Activated CD4-positive, alpha-beta T cell treated with anti-CD3 and anti-CD28 coated beads for 36 hours (primary cell): ENCODE results near the gene CENPB. TPM values are rescaled to one million over a fixed set of nuclear protein-coding genes. Genes with fewer than 3 reads are reported as not detected.

Experiments
- ATAC-seq: fragments of 200-7000 bp; cut with Tn5 transposase; one replicate; pipeline ENCODE4 v1.10.0; 2021; ENCODE audit warnings: mild to moderate bottlenecking, moderate library complexity
- CTCF ChIA-PET: fragments of 350-600 bp; sonication (Branson Sonifier 250); formaldehyde crosslinking; loops from one replicate; lab custom pipeline; 2021; ENCODE audit warnings: antibody characterized with exemption; lab: Charles Lee
- POLR2A ChIA-PET: fragments of 350-600 bp; sonication (Branson Sonifier 250); formaldehyde crosslinking; loops from one replicate; lab custom pipeline; 2021; ENCODE audit warnings: antibody characterized with exemption, inconsistent platforms; lab: Charles Lee
- DNase-seq: peaks from one replicate; pipeline ENCODE4 v3.0.0-alpha.2; 2020
- H3K27ac Mint-ChIP-seq: one replicate; pipeline ENCODE4 v1.8.0; 2021; ENCODE audit warnings: mixed read lengths
- H3K27me3 Mint-ChIP-seq: one replicate; pipeline ENCODE4 v1.8.0; 2021; ENCODE audit warnings: mixed read lengths
- H3K36me3 Mint-ChIP-seq: one replicate; pipeline ENCODE4 v1.8.0; 2021; ENCODE audit warnings: low read depth, mixed read lengths
- H3K4me1 Mint-ChIP-seq: one replicate; pipeline ENCODE4 v1.8.0; 2021; ENCODE audit warnings: mixed read lengths
- H3K4me3 Mint-ChIP-seq: one replicate; pipeline ENCODE4 v1.8.0; 2021; ENCODE audit warnings: mild to moderate bottlenecking, moderate library complexity, mixed read lengths
- H3K9me3 Mint-ChIP-seq: one replicate; pipeline ENCODE4 v1.8.0; 2021; ENCODE audit warnings: low read depth, mixed read lengths
- intact Hi-C, 2 experiments: fragments of 100-400 bp; cut with DNase I in 1 of 2; cut with micrococcal nuclease in 1 of 2; formaldehyde crosslinking; loops; one replicate each; pipeline versions ENCODE4 v1.14.2 to v1.15.1; 2022 to 2024; cut with DNase I, micrococcal nuclease
- total RNA-seq, 2 experiments: library from RNA; stranded (reverse); gene quantifications; one replicate each; pipeline ENCODE4 v1.2.3, GENCODE V29; 2021

The CENPB gene
- total RNA-seq, 2 experiments from 2014 or later = 46.2 to 48.3 TPM

DNA sequence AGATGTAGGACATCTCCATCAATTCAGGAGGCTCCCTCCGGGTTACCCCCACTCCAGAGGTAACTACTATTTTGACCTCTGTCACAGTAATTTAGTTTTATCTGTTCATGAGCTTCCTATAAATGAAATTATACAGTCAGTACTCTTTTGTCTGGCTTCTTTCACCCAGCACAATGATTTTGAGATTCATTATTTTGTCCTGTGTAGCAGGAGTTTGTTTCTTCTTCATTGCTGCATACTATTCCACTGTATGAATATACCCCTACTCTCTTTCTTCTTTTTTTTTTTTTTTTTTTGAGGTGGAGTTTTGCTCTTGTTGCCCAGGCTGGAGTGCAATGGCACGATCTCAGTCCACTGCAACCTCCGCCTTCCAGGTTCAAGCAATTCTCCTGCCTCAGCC is 22.0 kb upstream of the CENPB start:
- H3K4me1 Mint-ChIP-seq = peaks cover 60% of the 10 kb centered on the region
- ChIA-PET CTCF (no interaction called here), POLR2A (no interaction called here)
- no peaks in the 10 kb centered on the region for H3K27me3 Mint-ChIP-seq
- ATAC-seq (no peak), DNase-seq (no peak)
- no peak overlapping the region for H3K4me3 Mint-ChIP-seq
- no peak overlapping the region for H3K27ac Mint-ChIP-seq
- no peaks in the 10 kb centered on the region for H3K9me3 Mint-ChIP-seq
- peaks cover 28% of the 10 kb centered on the region for H3K36me3 Mint-ChIP-seq
- intact Hi-C loops = no loop called here

DNA sequence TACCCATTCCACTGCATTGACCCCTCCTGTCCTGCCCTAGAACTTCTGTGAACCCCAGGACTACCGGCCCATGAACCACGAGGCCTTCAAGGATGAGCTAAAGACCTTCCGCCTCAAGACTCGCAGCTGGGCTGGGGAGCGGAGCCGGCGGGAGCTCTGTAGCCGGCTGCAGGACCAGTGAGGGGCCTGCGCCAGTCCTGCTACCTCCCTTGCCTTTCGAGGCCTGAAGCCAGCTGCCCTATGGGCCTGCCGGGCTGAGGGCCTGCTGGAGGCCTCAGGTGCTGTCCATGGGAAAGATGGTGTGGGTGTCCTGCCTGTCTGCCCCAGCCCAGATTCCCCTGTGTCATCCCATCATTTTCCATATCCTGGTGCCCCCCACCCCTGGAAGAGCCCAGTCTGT is 18.2 kb upstream of the CENPB start:
- intact Hi-C loops = no loop called here
- POLR2A ChIA-PET = interaction anchor here (0.6 kb wide), 1 partner anchor 10 kb away, joined by 5 read pairs; no protein-coding TSS in a partner anchor
- CTCF ChIA-PET = interaction anchor here (0.7 kb wide), 2 partner anchors 17 to 51 kb away, joined by 3 read pairs; no protein-coding TSS in a partner anchor
- Mint-ChIP-seq H3K9me3 (no peaks in the 10 kb centered on the region), H3K4me1 (peaks cover 48% of the 10 kb centered on the region), H3K27me3 (no peaks in the 10 kb centered on the region), H3K36me3 (peaks cover 63% of the 10 kb centered on the region), H3K4me3 (no peak overlapping the region), H3K27ac (no peak overlapping the region)
- ATAC-seq (no peak), DNase-seq (no peak)

DNA sequence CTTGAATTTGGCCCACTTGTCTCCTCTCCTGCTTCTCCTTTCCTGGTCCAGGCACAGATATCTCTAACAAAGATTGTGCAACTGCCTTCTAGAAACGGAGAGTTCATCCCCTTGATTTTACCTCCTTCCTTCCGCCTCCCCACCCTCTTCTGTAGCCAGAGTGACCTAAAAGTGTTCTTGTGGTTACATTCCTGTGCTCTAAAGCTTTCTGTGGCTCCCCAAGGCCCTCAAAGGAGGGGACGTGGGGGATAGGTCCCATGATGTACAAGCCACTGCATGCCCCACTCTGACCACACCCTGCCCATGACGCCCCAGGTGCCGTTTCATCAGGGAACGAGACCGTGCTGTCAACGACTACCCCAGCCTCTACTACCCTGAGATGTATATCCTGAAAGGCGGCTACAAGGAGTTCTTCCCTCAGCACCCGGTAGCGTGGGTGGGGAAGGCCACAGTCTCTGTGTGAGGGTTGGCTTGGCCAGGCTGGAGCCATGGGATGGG is 17.8 kb upstream of the CENPB start:
- POLR2A ChIA-PET = interaction anchor here (0.6 kb wide), 1 partner anchor 10 kb away, joined by 5 read pairs; no protein-coding TSS in a partner anchor
- intact Hi-C loops = no loop called here
- Mint-ChIP-seq H3K27ac (no peak overlapping the region), H3K27me3 (no peaks in the 10 kb centered on the region), H3K4me1 (peaks cover 53% of the 10 kb centered on the region), H3K4me3 (no peak overlapping the region), H3K9me3 (no peaks in the 10 kb centered on the region), H3K36me3 (peaks cover 65% of the 10 kb centered on the region)
- CTCF ChIA-PET = no interaction called here
- ATAC-seq (no peak), DNase-seq (no peak)

DNA sequence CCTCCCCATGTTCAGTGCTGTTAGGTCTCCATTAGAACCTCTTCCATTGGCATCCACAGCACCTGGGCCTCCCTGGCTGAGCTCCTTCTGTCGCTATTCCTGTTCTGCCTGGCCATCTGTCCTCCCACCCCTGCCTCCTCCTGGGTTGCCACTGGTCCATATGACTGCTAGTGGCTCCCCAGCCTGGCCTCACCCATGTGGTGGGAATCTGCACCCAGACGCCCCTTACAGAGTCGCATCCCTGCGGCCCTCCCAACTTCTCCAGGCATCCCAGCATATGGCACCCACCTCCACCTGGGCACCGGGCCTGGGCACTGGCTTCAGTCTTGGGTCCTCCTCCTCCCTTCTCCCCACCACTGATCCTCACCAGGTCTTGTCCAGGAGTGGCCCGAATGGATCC is 17.3 kb upstream of the CENPB start:
- DNase-seq (no peak), ATAC-seq (no peak)
- ChIA-PET CTCF (no interaction called here), POLR2A (no interaction called here)
- Mint-ChIP-seq H3K36me3 (peaks cover 70% of the 10 kb centered on the region), H3K4me3 (no peak overlapping the region), H3K27me3 (no peaks in the 10 kb centered on the region), H3K4me1 (peaks cover 57% of the 10 kb centered on the region), H3K9me3 (no peaks in the 10 kb centered on the region), H3K27ac (no peak overlapping the region)
- intact Hi-C loops = no loop called here

DNA sequence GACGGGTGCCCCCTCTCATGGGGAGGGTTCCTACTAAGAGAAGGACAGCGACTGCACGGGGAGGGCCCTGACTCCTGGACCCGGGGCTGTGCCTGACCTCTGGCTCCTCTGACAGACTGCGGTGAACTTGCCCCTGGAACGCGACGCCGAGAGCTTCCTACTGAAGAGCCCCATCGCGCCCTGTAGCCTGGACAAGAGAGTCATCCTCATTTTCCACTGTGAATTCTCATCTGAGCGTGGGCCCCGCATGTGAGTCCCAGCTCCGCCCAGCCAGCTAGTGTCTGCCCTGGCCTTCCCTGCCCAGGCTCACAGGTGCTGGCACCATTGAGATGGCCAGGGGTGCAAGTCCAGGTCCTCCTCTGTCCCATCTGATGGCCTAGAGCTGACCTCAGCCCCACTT is 16.7 kb upstream of the CENPB start:
- Mint-ChIP-seq H3K4me3 (no peak overlapping the region), H3K4me1 (peaks cover 60% of the 10 kb centered on the region), H3K36me3 (peaks cover 75% of the 10 kb centered on the region), H3K27ac (no peak overlapping the region), H3K9me3 (no peaks in the 10 kb centered on the region), H3K27me3 (no peaks in the 10 kb centered on the region)
- intact Hi-C loops = no loop called here
- ATAC-seq (no peak), DNase-seq (no peak)
- ChIA-PET POLR2A (no interaction called here), CTCF (no interaction called here)

DNA sequence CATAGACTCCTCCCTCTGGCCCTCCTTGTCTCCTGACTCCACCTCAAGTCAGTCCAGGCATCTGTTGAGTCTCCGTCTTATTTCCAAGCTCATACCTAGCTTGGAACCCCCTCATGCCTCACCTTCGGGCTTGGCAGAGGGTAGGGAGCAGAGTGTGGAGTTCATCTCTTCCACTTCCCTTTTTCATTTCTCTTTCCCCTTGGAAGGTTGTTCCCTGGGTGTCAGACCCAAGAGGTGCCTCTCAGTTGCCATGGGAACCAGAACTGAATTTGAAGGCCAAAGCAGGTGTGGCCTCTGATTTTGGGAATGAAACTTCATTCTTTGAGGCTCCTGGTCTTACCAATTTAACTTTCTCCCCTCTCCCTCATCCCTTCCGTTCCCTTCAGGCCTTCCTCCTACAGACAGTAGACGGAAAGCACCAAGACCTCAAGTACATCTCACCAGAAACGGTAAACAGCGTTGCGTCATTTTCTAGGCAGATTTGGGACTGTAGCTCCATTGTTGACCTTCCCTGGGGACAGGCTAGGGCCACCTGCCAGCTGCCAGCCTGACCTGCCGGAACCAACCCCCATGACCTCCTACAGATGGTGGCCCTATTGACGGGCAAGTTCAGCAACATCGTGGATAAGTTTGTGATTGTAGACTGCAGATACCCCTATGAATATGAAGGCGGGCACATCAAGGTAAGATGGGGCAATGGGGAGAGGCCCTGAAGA is 16.1 kb upstream of the CENPB start:
- Mint-ChIP-seq H3K4me1 (peaks cover 60% of the 10 kb centered on the region), H3K27ac (peak overlapping the region; percentile 44), H3K9me3 (no peaks in the 10 kb centered on the region), H3K36me3 (peaks cover 81% of the 10 kb centered on the region), H3K27me3 (no peaks in the 10 kb centered on the region), H3K4me3 (no peak overlapping the region)
- ChIA-PET POLR2A (interaction anchor here (0.6 kb wide), 1 partner anchor 84 kb away, joined by 3 read pairs; no protein-coding TSS in a partner anchor), CTCF (no interaction called here)
- no peak for DNase-seq
- no peak for ATAC-seq
- intact Hi-C loops = no loop called here

DNA sequence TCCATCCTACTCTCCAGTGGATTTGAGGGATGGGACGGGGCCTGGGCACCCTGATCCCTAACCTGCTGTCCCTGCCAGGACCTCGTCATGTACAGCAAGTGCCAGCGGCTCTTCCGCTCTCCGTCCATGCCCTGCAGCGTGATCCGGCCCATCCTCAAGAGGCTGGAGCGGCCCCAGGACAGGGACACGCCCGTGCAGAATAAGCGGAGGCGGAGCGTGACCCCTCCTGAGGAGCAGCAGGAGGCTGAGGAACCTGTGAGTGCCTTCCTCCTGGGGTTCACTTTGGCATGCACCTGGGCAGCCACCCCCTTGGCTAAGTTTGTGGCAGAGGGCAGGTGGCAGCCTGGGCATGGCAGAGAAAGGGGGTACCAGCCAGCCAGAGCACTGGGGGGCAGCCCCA is 15.3 kb upstream of the CENPB start:
- no peak for ATAC-seq
- no peaks in the 10 kb centered on the region for H3K27me3 Mint-ChIP-seq
- H3K36me3 Mint-ChIP-seq = peaks cover 82% of the 10 kb centered on the region
- no peak overlapping the region for H3K4me3 Mint-ChIP-seq
- DNase-seq = no peak
- H3K9me3 Mint-ChIP-seq = no peaks in the 10 kb centered on the region
- intact Hi-C loops = no loop called here
- H3K27ac Mint-ChIP-seq = no peak overlapping the region
- H3K4me1 Mint-ChIP-seq = peaks cover 60% of the 10 kb centered on the region
- ChIA-PET CTCF (interaction anchor here (1.4 kb wide), 2 partner anchors 9 to 10 kb away, joined by 4 read pairs; no protein-coding TSS in a partner anchor), POLR2A (interaction anchor here (0.7 kb wide), 1 partner anchor 12 kb away, joined by 3 read pairs; no protein-coding TSS in a partner anchor)

DNA sequence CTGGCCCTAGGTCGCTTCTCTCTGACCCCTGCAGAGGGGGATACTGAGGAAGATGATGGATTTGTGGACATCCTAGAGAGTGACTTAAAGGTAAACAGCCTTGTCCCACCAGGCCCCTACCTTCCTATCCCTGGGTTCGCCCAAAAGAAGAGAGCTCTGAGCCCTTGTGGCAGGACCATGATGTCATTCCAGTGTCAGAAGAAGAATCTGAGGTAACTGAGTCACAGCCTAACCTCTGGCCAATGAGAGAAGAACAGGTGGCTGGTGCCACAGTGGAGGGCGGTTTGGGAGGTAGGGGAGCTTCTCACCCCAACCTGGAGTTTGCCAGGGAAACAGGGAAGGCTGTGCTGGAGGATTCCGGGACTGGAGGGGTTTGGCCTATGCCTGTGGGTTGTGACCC is 14.8 kb upstream of the CENPB start:
- H3K36me3 Mint-ChIP-seq = peaks cover 83% of the 10 kb centered on the region
- ATAC-seq = no peak
- H3K27me3 Mint-ChIP-seq = no peaks in the 10 kb centered on the region
- peaks cover 59% of the 10 kb centered on the region for H3K4me1 Mint-ChIP-seq
- H3K27ac Mint-ChIP-seq = peak overlapping the region; percentile 68
- no peaks in the 10 kb centered on the region for H3K9me3 Mint-ChIP-seq
- POLR2A ChIA-PET = interaction anchor here (0.7 to 0.8 kb wide), 2 partner anchors 12 to 14 kb away, joined by 3 to 4 read pairs; no protein-coding TSS in a partner anchor
- CTCF ChIA-PET = interaction anchor here (1.0 to 1.5 kb wide), 6 partner anchors 9 to 44 kb away, joined by 3 to 12 read pairs (median 4); no protein-coding TSS in a partner anchor
- intact Hi-C loops = no loop called here
- H3K4me3 Mint-ChIP-seq = no peak overlapping the region
- DNase-seq = no peak

DNA sequence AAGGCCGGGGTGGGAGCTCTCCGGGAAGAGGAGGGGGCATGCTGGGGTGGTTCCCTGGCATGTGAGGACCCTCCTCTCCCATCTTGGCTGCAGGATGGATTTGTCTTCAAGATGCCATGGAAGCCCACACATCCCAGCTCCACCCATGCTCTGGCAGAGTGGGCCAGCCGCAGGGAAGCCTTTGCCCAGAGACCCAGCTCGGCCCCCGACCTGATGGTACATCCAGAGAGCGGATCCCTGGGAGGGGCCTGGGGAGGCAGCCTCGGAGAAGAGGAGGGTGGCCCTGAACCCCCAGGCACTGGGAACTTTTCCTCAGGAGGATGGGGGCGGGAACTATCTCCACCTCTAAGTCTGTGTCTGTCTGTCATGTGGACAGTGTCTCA is 14.3 kb upstream of the CENPB start:
- POLR2A ChIA-PET = interaction anchor here (0.8 to 1.2 kb wide), 2 partner anchors 14 to 15 kb away, joined by 4 read pairs; partner anchors contain the start of gene CENPB

DNA sequence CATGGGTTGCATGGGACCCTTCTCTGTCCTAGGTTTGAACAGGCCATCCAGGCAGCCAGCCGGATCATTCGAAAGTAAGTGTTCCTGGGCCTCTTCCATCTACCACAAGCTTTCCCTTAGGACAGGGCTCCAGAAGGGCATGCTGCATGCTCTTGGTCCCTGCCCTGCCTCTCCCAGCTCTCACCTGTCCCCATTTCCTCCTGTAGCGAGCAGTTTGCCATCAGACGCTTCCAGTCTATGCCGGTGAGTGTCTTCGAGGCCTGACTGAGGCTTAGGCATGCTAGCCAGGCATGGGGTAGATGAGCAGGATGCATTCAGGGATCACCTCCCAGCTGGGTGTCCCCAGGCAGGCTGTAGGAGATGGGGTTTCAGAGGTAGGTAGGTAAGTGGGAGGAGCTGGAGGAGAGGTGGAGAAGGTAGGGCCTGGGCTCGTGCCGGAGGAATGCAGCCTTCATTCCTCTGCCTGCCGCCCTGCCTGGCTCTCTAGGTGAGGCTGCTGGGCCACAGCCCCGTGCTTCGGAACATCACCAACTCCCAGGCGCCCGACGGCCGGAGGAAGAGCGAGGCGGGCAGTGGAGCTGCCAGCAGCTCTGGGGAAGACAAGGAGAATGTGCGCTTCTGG is 13.8 kb upstream of the CENPB start:
- DNase-seq (no peak), ATAC-seq (no peak)
- no peak overlapping the region for H3K4me3 Mint-ChIP-seq
- ChIA-PET CTCF (interaction anchor here (0.6 to 1.5 kb wide), 10 partner anchors 8 to 285 kb away, joined by 3 to 12 read pairs (median 4); partner anchors contain the start of gene AP5S1), POLR2A (interaction anchor here (0.8 to 1.2 kb wide), 2 partner anchors 14 to 15 kb away, joined by 4 read pairs; partner anchors contain the start of gene CENPB)
- peaks cover 58% of the 10 kb centered on the region for H3K4me1 Mint-ChIP-seq
- peak overlapping the region; percentile 29 for H3K27ac Mint-ChIP-seq
- H3K27me3 Mint-ChIP-seq = no peaks in the 10 kb centered on the region
- no peaks in the 10 kb centered on the region for H3K9me3 Mint-ChIP-seq
- peaks cover 76% of the 10 kb centered on the region for H3K36me3 Mint-ChIP-seq
- intact Hi-C loops = no loop called here

More for the DNA sequence above, 14.3 kb upstream of the CENPB start:
- Mint-ChIP-seq H3K27me3 (no peaks in the 10 kb centered on the region), H3K27ac (peak overlapping the region; percentile 68), H3K4me1 (peaks cover 57% of the 10 kb centered on the region), H3K4me3 (no peak overlapping the region), H3K36me3 (peaks cover 80% of the 10 kb centered on the region), H3K9me3 (no peaks in the 10 kb centered on the region)
- intact Hi-C loops = no loop called here
- no peak for DNase-seq
- no peak for ATAC-seq
- CTCF ChIA-PET = interaction anchor here (1.0 to 1.5 kb wide), 7 partner anchors 9 to 44 kb away, joined by 3 to 12 read pairs (median 4); no protein-coding TSS in a partner anchor

DNA sequence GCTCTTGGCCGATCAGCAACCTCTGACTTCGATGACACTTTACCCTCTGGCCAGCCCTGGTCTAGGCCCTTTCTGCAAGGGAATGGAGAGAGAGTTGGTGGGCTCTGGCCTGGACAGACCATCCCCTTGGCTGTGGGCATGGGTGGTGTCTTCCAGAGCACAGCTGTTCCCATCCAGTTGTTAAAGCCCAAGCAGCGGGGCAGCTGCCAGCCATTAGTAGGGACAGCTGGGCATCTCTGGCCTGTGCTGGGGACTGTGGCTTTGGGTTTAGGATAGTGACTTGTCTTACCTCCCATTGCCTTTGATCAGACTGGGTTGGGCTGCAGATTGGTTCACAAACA is 12.3 kb upstream of the CENPB start:
- ATAC-seq = no peak
- no peaks in the 10 kb centered on the region for H3K9me3 Mint-ChIP-seq
- H3K36me3 Mint-ChIP-seq = peaks cover 63% of the 10 kb centered on the region
- peak overlapping the region; percentile 93 for H3K4me3 Mint-ChIP-seq
- CTCF ChIA-PET = interaction anchor here (0.9 kb wide), 1 partner anchor 13 kb away, joined by 3 read pairs; the partner anchor contains the start of gene CENPB
- no peaks in the 10 kb centered on the region for H3K27me3 Mint-ChIP-seq
- POLR2A ChIA-PET = no interaction called here
- H3K27ac Mint-ChIP-seq = peak overlapping the region; percentile 97
- no peak for DNase-seq
- peaks cover 58% of the 10 kb centered on the region for H3K4me1 Mint-ChIP-seq
- intact Hi-C loops = loop anchor here in 1 of 2 experiments (10.0 kb wide), 1 partner anchor 286 kb away; no protein-coding TSS in a partner anchor
